Activated CD8-positive, alpha-beta T cell treated with anti-CD3 and anti-CD28 coated beads for 36 hours (primary cell): ENCODE data around the gene SLC35B3. TPM values are rescaled to one million over a fixed set of nuclear protein-coding genes. Genes with fewer than 3 reads are reported as not detected.

Experiments
- ATAC-seq: fragments of 200-7000 bp; cut with Tn5 transposase; one replicate; pipeline ENCODE4 v1.10.0; 2021; ENCODE audit warnings: mild to moderate bottlenecking, moderate library complexity
- CTCF ChIA-PET: fragments of 350-600 bp; sonication (Branson Sonifier 250); formaldehyde crosslinking; loops from one replicate; lab custom pipeline; 2021; ENCODE audit warnings: antibody characterized with exemption; lab: Charles Lee
- POLR2A ChIA-PET: fragments of 350-600 bp; sonication (Branson Sonifier 250); formaldehyde crosslinking; loops from one replicate; lab custom pipeline; 2021; ENCODE audit warnings: antibody characterized with exemption; lab: Charles Lee
- DNase-seq: peaks from one replicate; pipeline ENCODE4 v3.0.0-alpha.2; 2020
- H3K27ac Mint-ChIP-seq: one replicate; pipeline ENCODE4 v1.8.0; 2021; ENCODE audit warnings: mild to moderate bottlenecking, mixed read lengths
- H3K27me3 Mint-ChIP-seq: one replicate; pipeline ENCODE4 v1.8.0; 2021; ENCODE audit warnings: mixed read lengths
- H3K36me3 Mint-ChIP-seq: one replicate; pipeline ENCODE4 v1.8.0; 2021; ENCODE audit warnings: low read depth, mixed read lengths
- H3K4me1 Mint-ChIP-seq: one replicate; pipeline ENCODE4 v1.8.0; 2021; ENCODE audit warnings: low read depth, mixed read lengths
- H3K4me3 Mint-ChIP-seq: one replicate; pipeline ENCODE4 v1.8.0; 2021; ENCODE audit warnings: mild to moderate bottlenecking, moderate library complexity, mixed read lengths
- H3K9me3 Mint-ChIP-seq: one replicate; pipeline ENCODE4 v1.8.0; 2021; ENCODE audit warnings: mixed read lengths
- CTCF ChIP-seq: fragments of 200-600 bp; IDR thresholded peaks from one replicate; pipeline ENCODE4 v1.8.0; 2022; ENCODE audit warnings: antibody characterized with exemption, mild to moderate bottlenecking
- intact Hi-C: fragments of 100-400 bp; cut with micrococcal nuclease; formaldehyde crosslinking; loops from one replicate; pipeline ENCODE4 v1.10.0; 2022
- total RNA-seq, 2 experiments: library from RNA; stranded (reverse); gene quantifications; one replicate each; pipeline ENCODE4 v1.2.3, GENCODE V29; 2021

SLC35B3 gene
- total RNA-seq, result 1 to 10 TPM; 7.1 to 7.8 TPM

GRCh38 chr6:8435093-8435844 is at the start of gene SLC35B3:
TSS of gene SLC35B3 (minus strand) at chr6:8435545.
- peak within 1 kb of the TSS; percentile 82 for H3K4me3 Mint-ChIP-seq
- intact Hi-C loops, result loop anchor here (10.0 kb wide), 1 partner anchor 330 kb away; the partner anchor contains the start of gene EEF1E1
- peaks cover 29% of the 10 kb centered on the region for H3K36me3 Mint-ChIP-seq
- no peaks in the 10 kb centered on the region for H3K27me3 Mint-ChIP-seq
- CTCF ChIA-PET, result no interaction called here
- ATAC-seq (peak; percentile 96), DNase-seq (peak; percentile 98)
- POLR2A ChIA-PET, result no interaction called here
- H3K9me3 Mint-ChIP-seq, result peaks cover 1% of the 10 kb centered on the region
- peaks cover 32% of the 10 kb centered on the region for H3K4me1 Mint-ChIP-seq
- peak within 1 kb of the TSS; percentile 93 for H3K27ac Mint-ChIP-seq
- TF ChIP-seq CTCF, result no peak

GRCh38 chr6:8483650-8484049 is 48.3 kb upstream of the SLC35B3 start:
- TF ChIP-seq CTCF, result no peak
- ATAC-seq (no peak), DNase-seq (no peak)
- no peaks in the 10 kb centered on the region for H3K9me3 Mint-ChIP-seq
- H3K27ac Mint-ChIP-seq, result no peak overlapping the region
- H3K36me3 Mint-ChIP-seq, result no peaks in the 10 kb centered on the region
- ChIA-PET CTCF (no interaction called here), POLR2A (no interaction called here)
- intact Hi-C loops, result no loop called here
- H3K4me3 Mint-ChIP-seq, result no peak overlapping the region
- no peaks in the 10 kb centered on the region for H3K4me1 Mint-ChIP-seq
- peaks cover 7% of the 10 kb centered on the region for H3K27me3 Mint-ChIP-seq

- Mint-ChIP-seq H3K4me1 (no peaks in the 10 kb centered on the region), H3K36me3 (no peaks in the 10 kb centered on the region), H3K4me3 (no peak overlapping the region), H3K9me3 (peaks cover 2% of the 10 kb centered on the region), H3K27ac (no peak overlapping the region), H3K27me3 (peaks cover 7% of the 10 kb centered on the region)
- CTCF ChIA-PET, result interaction anchor here (0.6 kb wide), 1 partner anchor 31 kb away, joined by 3 read pairs; no protein-coding TSS in a partner anchor
- intact Hi-C loops, result no loop called here
- ATAC-seq (no peak), DNase-seq (no peak)
- TF ChIP-seq CTCF, result peak; percentile 16
- POLR2A ChIA-PET, result no interaction called here
Observed at GRCh38 chr6:8481727-8482126, 46.4 kb upstream of the SLC35B3 start.

- ATAC-seq, result no peak
- peaks cover 7% of the 10 kb centered on the region for H3K27me3 Mint-ChIP-seq
- no peak for TF ChIP-seq CTCF
- POLR2A ChIA-PET, result no interaction called here
- no peak overlapping the region for H3K4me3 Mint-ChIP-seq
- peaks cover 3% of the 10 kb centered on the region for H3K9me3 Mint-ChIP-seq
- no peak for DNase-seq
- CTCF ChIA-PET, result no interaction called here
- intact Hi-C loops, result no loop called here
- no peak overlapping the region for H3K27ac Mint-ChIP-seq
- no peaks in the 10 kb centered on the region for H3K4me1 Mint-ChIP-seq
- no peaks in the 10 kb centered on the region for H3K36me3 Mint-ChIP-seq
Observed at GRCh38 chr6:8478418-8478817, 43.1 kb upstream of the SLC35B3 start.

DNA sequence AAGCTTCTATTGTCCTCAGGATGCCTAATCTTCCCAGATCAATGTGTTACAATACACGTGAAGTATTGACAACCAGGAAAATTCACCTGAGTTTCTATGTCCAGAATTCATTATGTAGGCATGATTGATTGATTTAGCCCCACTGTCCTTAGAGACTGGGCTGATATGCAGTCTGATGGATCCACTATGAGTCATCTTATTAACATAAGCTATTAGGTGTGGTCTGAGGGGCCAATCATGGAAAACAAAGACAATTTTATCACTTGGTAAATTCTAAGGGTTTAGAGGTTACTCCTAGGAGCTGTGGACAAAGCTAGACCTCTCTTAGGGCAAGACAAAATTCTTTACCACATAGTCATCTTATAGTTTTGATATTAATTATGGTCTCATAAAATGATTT is 41.3 kb upstream of the SLC35B3 start:
- Mint-ChIP-seq H3K4me3 (no peak overlapping the region), H3K27me3 (peaks cover 3% of the 10 kb centered on the region), H3K9me3 (peaks cover 3% of the 10 kb centered on the region), H3K4me1 (no peaks in the 10 kb centered on the region), H3K36me3 (no peaks in the 10 kb centered on the region), H3K27ac (no peak overlapping the region)
- ATAC-seq (no peak), DNase-seq (no peak)
- intact Hi-C loops, result no loop called here
- no peak for TF ChIP-seq CTCF
- ChIA-PET POLR2A (no interaction called here), CTCF (interaction anchor here (1.1 kb wide), 1 partner anchor 258 kb away, joined by 3 read pairs; no protein-coding TSS in a partner anchor)
